Stimulated activated CD4-positive, alpha-beta T cell treated with anti-CD3 and anti-CD28 coated beads, Interleukin-15, amount 100 ng/mL, for 1 hour (primary cell): ENCODE measurements around the gene POGZ.

Experiments
- DNase-seq, 2 donors: peaks; one replicate each; pipeline ENCODE4 v3.0.0-alpha.2; 2020; ENCODE audit warnings: low read depth in 1 of 2, low spot score in 1 of 2

POGZ gene

DNA sequence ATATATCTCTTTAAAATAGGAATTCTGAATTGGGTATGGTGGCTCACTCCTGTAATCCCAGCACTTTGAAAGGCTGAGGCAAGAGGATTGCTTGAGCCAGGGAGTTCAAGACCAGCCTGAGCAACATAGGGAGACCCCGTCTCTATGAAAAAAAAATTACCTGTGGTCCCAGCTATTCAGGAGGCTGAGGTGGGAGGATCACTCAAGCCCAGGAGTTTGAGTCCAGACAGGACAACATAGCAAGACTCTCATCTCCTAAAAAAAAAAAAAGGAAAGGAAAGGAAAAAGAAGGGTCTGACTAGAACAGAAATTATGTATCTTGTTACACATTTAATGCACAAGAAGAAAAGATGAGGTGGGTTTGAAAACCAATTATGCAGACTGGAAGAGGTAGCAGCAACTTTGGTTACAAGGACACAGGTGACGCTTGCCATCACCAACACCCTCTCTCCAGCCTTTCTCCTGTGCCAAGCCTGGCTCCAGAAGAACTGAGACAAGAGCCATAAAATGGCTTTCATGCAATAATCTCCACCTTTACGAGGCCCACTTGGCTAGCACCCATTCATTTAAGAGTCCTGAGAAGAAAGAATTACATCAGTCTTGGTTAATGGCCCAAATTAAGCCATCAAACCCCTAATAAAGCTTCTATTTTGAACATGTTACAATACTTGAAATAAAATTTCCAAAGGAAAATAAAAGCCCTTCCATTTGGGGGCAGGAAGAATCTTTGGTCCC, 82.0 kb downstream of the POGZ start:
- no peak for DNase-seq

DNA sequence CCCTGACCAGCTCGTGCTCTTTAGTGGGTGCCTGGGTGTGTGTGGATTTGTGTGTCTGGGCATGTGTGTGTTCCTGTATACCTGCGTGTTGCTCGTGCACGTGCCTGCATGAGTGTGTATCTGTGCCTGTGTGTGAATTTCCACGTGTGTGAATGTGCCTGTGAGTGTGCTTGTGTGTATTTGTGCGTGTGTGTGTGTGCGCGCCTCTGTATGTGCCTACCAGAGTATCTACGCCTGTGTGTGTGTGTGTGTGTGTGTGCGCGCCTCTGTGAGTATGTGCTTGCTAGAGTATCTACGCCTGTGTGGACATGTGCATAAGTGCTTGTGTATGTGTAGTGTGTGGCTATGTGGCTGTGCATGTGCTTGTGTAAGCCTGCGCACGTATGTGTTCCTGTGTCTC, 86.1 kb downstream of the POGZ start:
- DNase-seq, result no peak

DNA sequence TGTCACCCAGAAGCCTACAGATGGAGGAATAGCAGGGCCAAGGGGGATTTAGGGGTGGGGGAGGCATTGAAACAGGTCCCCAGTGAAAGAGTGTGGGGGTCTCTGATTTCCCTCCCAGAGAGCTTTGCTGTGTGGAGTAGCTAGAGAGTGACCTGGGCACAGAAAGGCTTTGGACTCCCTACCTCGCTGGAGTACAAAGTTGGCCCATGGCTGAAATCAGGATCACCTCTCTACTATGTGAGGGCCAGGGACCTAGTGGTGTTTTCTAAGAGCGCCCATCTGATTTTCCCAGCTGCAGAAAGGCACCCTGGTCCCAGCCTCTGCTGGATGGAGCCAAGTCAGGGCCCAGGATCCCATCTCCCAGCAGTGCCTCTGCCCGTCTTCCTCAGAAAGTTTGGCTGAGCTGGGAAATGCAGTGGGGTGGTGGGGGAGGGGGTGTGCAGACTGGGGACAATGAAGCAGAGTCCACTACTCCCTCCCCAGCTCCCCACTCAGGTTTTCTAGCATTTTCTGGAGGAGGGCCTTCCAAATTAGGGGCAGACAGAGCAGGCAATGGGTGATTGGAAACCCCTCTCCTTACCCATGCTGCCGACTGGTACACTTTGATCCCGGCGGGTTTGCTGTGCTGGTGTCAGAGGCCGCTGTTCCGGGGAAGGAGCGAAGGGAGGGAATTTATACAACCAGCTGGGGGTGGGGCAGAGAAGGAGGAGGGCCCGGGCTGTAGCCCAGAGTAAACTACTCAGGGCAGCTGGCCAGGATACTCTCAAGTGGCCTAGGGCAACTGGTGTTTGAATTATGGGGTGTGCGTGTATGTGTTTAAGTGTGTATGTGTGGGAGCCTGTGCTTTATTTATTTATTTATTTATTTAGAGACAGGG, 87.0 kb downstream of the POGZ start, which contains the start of gene SELENBP1:
SELENBP1 (minus strand) TSS at position 648 of the 877 bp plus-strand sequence; CDS start at position 584, 64 bp downstream.
- DNase-seq, result no peak

DNA sequence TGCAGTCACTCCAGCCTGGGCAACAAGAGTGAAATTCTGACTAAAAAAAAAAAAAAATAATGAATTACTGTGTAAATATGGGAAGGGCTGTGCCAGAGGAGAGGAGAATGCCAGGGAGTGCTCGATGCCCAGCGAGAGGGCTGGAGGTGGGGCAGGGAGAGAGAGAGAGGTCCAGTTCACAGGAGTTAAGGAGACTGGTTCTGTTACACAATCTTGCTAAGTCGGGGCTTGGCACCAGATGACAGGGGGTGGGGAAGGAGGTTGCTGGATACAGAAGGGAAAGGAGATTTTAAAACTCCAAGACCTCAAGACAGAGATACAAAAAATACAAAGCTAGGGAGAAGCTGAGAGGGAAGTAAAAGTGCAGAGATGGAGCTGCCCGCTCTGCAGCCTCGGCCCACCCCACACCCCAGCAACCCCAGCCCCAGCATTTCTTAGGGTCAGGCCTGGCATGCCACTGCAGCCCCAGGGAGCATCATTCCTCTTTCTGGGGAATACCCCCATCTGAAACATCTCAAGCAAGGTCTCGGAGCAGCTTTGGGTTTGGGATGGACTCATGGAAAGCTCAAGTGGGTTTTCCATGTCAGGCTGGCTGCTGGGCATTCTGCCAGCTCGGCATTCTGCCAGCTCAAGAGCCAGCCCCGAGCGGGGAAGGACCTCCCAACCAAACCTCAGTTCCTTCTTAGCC, 87.8 kb downstream of the POGZ start:
- DNase-seq, result no peak

DNA sequence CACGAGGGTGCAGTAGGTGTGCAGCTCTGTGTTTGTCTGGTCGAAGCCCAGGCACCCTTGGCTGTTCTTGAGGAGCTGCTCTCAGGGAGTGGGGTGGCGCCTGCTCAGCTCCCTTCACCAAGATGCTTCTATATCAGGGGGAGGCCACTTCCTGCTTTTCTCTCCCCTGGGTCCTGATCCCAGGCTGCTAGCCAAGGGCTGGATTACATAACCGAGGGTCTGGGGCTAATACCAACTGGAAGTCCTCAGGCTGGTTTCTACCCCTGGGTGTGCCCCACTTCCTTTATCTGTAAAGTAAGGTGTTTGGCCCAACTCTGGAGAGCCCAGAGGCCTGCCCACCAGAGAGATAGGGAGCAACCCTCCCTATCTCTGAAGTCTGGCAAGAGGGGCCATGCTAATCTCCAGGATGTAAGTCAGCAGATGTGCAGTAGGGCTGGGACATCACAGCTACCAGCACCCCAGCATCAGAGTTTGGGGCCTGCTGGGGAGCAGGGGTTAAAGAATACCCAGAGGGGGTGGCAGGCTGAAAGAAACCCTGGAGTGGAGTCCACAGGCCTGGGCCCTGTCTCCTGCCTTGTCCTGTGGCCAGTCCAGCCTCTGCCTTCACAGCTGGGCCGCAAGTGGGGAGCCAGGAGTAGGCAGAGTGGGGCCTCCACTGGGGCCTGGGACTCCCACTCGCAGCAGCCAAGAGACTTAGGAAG, 88.9 kb downstream of the POGZ start:
- no peak for DNase-seq

DNA sequence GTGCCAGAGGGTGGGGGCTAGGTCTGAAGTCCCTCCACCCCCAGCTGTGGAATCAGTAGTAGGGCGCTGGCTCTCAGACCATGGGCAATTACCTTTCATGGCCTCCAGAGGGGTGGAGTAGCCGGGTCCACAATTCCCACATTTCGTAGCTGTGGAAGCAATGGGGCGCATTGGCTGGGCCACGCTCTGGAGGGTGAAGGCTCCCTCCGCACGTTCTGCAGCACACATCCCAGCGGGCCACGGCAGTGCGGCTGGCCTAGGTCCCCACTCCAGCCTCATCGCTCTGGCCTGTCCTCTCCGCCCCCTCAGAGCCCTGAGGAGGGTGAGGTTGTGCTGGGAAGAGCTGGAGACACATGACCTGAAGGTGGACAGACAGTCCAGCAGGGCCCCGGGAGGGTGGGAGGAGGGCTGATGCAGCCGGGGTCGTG, 89.7 kb downstream of the POGZ start:
- DNase-seq, result no peak

DNA sequence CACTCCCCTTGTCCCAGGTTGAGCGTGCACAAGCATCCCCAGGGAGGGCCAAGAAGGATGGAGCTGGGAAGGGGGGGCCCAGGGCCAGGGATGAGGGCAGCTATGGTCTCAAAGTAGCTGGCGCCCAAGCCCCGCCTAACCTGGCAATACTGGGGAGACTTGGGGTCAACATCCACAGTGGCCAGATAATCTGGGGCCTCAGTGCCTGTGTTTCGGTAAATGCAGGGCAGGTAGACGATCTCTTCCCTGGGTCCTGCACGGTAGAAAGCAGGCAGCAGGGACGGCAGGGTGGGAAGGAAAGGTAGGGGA, 90.0 kb downstream of the POGZ start:
- no peak for DNase-seq

DNA sequence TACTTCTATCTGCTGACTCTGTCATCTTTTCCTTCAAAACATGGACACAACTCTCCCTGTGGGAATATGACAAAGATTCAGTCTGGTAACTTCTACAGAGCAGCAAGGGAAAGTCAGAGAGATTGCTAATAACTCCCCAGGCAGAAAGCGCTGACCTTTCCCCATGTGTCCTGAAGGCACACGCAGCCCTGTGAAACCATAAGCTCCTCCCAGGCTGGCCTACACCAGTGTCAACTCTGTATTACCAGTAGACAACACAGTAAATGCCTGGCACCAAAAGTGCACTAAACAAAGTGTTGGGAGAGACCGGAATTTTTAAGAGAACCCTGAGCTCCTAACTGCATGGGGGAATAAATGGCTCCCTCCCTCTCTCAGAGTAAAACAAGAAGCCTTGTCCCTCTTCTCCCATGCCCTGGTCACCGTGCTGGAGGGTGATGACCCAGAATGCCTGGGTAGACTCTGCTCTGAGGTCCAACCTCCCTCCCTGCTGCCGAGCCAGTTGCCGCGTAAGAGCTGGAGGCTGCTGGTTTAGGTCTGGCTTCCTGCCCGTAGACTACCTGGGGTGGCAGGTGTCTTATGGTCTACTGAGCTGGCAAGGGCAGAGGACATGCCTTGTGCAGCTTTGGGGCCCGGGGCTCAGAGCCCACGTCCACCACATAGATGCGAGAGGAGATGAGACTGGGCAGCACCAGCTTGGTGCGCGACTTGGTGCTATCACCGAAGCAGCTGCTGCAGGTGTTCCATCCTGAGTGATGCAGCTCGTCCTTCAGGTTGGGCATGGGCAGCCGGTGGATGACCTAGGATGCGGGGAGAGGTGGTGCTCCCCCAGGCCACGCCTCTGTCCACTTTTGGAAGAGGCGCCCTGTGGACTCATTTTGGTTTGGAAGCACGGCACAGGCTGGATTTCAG, 90.6 kb downstream of the POGZ start:
- no peak for DNase-seq

DNA sequence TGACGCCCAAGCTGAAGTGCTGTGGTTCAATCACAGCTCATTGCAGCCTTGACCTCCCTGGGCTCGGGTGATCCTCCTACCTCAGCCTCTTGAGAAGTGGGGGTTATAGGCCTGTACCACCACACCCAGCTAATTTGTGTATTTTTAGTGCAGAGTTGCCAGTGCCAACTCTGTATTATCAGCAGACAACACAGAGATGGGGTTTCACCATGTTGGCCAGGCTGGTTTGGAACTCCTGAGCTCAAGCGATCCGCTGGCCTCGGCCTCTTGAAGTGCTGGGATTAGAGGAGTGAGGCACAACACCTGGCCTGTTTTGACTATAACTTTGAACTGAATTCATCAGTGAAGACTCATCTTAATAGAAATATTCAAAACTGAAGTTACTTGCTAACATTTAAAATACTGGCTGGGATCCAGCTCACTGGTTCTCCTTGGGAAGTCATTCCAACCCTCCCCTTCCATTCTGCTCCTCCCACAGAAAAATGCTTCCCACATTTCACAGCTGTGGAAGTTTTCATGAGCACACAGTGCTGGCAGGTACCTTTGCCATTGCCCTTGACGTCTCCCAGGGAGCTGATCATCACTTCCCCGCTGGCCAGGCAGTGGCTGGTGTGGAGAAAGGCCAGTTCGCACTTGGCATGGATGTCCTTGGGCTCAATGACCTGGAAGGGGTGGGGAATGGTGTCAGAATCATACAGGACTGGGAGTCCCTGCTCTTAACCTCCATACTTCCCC, 91.5 kb downstream of the POGZ start:
- no peak for DNase-seq

DNA sequence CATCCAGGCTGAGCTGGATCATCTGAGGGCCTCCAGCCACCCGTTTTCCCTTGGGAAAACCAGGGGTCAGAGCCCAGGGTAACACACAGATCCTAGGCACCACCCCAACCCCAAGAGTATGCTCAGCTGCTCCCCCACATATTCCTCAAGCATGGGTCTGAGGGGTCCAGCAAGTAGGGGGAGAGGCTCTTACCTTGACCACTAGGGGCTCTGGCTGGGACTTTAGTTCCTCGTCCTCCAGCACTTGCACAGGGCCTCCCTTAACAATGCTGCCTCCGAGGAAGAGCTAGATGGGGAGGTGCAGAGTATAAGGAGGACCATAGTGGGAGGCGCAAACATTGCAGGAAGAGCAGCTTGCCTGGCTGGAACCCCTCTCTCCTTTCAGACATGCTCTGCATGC, 94.3 kb downstream of the POGZ start:
- DNase-seq, result no peak

DNA sequence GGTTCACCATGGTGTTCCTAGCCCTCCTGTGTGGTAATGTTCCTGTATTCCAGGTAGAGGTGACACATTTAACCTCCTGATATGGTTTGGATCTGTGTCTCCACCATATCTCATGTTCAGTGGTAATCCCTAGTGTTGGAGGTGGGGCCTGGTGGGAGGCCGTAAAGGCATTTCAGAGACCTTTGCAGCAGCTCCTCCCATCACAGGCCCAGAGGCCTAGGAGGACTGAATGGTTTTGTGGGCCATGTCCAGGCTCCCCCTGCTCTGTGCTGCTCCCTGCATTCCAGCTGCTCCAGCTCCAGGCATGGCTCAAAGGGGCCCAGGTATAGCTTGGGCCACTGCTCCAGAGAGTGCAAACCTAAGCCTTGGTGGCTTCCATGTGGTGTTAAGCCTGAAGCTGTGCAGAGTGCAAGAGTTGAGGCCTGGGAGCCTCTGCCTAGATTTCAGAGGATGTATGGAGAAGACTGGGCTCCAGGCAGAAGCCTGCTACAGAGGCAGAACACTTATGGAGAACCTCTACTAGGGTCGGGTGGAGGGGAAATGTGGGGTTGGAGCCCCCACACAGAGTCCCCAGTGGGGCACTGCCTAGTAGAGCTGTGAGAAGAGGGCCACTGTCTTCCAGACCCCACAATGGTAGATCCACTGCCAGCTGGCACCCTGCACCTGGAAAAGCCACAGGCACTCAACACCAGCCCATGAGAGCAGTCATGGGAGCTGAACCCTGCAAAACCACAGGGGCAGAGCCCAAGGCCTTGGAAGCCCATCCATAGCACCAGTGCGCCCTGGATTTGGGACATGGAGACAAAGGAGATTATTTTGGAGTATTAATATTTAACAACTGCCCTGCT, 96.8 kb downstream of the POGZ start:
- no peak for DNase-seq

DNA sequence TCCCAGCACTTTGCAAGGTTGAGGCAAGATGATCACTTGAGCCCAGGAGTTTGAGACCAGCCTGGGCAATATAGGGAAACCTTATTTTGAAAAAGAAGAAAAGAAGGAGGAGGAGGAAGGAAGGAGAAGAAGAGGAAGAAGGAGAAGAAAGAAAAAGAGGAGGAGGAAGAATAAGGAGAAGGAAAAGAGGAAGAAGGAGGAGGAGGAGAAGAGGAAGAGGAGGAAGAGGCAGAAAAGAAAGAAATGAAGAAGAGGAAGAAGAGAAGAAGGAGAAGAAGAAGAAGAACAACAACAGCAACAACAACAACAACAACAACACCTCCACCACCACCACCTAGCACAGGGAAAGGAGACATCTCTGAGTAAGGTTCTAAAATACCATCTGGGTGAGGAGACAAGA, 97.4 kb downstream of the POGZ start:
- no peak for DNase-seq

DNA sequence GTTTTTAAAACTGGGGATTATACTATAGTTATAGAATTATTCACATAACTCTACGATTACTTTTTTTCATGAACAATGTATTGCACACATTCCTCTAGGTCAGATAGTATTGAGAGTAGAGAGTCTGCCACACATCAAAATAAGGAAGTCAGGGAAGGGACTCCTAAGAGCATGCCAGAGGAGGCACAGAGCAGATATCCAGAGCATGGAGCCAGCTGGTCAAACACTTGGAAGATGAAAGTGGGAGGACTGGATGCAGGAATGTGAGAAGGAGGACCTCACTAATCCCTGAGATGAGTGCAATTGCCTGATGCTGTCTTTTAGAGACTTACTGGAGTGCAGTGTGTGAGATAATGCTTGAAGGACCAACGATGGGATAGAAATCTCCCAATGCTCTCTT, 102.6 kb downstream of the POGZ start:
- DNase-seq, result no peak
